ENCODE measurements around the gene TIAM2.

Gene TIAM2

DNA sequence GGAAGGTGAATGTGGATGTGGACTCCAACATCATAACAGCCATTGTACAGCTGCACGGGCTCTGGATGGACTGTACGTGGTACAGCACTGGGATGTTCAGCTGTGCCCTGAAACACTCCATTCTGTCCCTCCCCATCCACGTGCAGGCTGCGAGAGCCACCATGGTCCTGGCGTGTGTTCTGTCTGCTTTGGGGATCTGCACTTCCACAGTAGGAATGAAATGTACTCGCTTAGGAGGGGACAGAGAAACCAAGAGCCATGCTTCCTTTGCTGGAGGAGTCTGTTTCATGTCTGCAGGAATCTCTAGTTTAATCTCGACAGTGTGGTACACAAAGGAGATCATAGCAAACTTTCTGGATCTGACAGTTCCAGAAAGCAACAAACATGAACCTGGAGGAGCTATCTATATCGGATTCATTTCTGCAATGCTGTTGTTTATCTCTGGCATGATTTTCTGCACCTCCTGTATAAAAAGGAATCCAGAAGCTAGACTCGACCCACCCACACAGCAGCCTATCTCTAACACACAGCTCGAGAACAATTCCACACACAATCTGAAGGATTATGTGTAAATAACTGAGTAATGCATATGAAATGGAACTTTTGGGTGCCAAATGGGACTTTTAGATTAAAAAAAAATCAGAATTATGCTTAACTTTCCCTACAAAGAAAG lies 280.8 kb downstream of the TIAM2 start:
- DNase-seq (ENCODE audit: low read depth in 3 of 3, low spot score in 1 of 3) = no peak

DNA sequence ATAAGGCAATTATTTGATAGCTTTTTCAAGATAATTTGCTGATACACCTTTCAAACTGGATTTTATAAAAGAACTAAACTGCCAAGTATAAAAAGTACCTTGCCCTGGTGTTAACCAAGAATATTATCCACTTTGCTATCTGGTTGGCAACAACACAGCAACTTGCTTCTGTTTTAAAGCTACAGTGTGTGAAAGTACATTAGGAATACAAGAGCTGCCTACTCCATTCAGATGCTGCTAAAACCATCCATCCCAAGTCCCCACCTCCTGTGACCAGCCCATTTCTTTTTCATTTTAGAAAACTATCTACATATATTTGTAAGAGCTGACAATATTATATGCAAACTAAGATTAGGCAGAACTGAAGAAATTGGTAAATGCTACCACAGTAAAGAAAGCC lies 281.5 kb downstream of the TIAM2 start:
- no peak for DNase-seq (ENCODE audit: low read depth in 3 of 3, low spot score in 1 of 3)

DNA sequence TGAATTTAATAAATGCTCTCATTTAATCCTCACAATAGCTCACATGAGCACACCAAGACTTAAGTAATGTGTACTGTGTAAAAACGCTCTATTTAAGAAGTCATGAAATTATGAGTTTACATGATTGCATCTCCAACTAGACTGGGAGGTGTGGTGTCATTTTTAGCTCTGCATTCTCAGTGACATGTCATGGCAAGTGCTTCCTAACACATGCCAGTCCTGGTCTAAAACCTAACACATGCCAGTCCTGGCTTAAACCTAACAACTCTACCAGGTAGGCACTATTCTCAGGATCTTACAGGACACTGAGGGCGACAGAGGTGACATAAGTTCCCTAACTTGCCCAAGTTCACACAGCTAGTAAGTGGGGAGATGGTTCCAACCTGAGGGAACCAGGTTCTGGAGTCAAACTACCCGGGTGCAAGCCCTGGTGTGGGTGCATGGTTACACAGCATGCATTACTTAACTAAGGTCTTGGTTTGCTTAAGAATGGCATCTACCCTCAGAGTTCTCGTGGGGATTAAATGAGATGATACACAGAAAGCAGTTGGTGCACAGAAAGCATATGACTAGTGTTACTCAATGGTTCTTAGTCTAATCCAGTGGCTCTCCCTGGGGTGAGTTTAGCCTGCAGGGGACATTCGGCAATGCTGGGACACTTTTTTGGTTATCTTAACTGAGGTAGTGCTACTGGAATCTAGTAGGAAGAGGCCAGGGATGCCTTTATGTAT lies 283.4 kb downstream of the TIAM2 start:
- DNase-seq (ENCODE audit: low read depth in 3 of 3, low spot score in 1 of 3) = no peak

DNA sequence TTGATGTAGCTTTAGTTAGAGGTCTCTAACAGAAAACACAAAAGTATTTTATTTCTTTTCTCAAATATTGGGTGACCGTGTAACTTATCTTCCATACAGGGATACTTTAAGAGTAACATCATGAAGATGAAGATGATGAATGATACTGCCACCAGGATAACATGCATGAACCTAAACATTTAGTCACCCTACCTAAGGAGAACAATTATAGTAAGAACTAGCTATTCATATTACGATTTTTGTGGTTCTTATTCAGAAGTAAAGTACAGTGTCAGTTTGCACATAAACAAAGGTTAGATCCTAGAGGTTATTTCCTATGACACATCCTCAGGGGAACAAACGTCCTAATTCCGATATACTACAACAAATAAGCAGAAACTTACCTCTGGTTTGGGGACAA lies 289.7 kb downstream of the TIAM2 start:
- no peak for DNase-seq (ENCODE audit: low read depth in 3 of 3, low spot score in 1 of 3)

DNA sequence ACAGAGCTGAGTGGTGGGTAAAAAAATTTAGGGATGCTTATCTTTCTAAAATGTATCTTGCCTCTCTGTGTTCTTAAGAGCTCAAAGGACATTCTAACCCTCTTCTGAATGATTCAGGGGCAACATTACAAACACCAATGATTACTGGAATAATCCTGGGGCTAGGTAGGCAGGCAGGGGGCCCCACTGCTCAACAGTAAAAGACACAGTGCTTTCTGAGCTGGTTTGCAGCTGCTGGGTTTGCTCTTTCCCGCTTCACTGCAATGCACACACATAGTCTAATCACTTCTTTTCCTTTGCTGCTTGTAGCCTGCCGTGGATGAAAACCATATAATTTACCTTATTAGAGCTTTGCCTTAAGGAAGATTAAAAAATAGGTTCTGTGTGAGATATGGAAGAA lies 292.6 kb downstream of the TIAM2 start:
- DNase-seq (ENCODE audit: low read depth in 3 of 3, low spot score in 1 of 3) = no peak

DNA sequence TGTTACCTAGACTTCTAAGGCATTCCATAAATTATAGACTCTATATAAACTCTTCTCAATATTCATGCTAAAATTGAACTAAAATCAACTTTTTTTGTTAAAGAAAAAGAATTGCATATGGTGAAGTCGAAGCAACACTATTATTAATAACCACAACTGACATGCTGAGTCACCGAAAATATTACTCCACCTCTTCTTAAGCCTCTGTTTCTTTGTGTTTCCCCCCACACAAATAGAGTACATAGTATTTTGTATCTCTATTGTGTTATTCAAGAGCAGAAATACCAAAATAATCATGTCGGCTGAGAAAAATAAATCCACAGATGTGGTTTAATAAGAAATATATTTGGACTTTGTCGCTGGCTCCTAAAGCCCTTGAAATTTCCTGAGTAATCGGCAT lies 295.4 kb downstream of the TIAM2 start:
- no peak for DNase-seq (ENCODE audit: low read depth in 3 of 3, low spot score in 1 of 3)

DNA sequence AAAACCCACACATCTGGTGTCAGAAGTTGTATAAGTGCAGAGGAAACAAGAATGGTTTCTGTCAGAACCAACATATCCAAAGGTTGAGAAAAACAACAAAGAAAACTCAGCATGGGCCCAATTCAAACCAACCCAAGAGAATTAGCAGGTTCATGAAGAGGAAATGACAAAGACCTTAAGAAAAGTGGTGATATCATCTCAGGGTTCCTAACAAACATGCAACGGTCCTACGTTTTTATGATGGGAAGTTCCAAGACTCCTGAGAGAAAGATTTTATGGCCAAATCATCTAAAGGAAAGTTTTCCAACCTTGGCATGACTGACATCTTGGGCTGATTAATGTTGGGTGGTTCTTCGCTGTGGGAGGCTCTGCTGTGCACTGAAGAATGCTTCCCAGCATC lies 296.2 kb downstream of the TIAM2 start:
- DNase-seq (ENCODE audit: low read depth in 3 of 3, low spot score in 1 of 3) = no peak

DNA sequence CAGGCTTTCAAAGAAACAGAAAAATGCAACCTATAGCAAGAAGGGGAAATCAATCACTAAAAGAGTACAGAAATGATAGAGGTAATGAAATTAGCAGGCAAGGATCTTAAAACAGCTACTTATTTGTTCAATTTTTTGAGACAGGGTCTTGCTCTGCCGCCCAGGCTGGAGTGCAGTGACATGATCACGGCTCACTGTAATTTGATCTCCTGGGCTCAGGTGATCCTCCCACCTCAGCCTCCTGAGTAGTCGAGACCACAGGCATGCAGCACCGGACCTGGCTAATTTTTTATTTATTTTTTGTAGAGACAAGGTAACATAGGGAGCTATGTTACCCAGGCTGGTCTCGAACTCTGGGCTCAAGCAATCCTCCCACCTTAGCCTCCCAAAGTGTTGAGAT lies 297.6 kb downstream of the TIAM2 start:
- DNase-seq (ENCODE audit: low read depth in 3 of 3, low spot score in 1 of 3) = no peak

DNA sequence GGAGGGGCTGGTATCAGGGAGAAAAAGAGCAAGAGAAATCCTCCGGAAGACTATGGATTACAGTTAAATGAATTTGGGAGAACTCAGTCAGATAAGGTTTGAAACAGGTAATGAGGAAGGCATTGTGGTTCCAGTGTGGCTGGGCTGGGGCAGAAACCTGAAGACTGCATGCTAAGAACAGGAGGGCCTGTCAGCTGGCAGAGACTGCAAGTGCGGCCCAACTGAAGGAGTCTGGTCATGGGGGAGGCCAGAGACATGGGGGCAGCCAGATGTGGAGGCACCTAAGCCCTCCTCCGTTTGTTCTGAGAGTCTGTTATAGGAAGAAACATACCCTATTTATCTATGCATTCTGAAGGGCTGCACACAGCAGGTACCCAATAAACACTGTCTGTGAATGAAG lies 302.6 kb downstream of the TIAM2 start:
- no peak for DNase-seq (ENCODE audit: low read depth in 3 of 3, low spot score in 1 of 3)

DNA sequence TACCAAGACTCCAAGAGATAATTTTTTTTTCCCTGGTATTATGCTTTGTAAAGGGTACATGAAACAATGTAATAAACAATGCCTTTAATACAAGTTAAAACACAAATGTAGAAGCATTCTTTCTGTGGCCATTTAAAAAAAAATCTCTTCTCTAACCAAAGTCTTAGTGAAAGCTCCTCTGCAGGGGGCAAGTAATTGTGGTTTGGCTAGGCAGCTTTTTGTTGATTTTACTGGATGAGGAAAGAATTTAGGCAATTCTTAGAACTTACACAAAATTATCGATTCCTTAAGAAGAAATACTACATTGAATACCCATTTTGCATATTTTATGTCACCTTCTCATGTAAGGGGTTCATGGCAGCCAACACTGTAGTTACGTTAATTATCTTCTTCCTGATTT lies 306.8 kb downstream of the TIAM2 start:
- no peak for DNase-seq (ENCODE audit: low read depth in 3 of 3, low spot score in 1 of 3)

DNA sequence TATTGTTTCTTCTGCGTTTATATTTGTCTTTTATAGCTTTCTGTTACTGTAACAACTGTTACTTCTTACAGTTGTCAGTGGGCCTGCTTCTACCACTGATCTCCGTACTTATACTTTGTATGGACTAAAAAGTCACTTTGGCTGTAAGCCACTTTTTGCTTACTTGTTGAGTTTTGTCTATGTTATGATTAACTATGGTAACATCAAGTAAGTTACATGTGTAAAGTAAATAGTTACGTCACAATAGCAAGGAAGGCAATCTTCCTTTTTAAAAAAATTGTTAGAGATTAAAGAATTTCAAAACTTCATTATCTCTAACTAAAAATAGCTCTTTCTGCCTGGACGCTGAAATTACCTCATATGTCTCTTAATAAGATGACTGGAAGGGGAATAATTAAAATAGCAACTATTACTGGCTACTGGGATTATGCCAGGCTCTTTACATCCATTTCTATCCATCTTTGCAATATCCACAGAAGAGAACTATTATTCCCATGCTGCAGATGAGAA lies 308.3 kb downstream of the TIAM2 start:
- DNase-seq (ENCODE audit: low read depth in 3 of 3, low spot score in 1 of 3) = no peak

DNA sequence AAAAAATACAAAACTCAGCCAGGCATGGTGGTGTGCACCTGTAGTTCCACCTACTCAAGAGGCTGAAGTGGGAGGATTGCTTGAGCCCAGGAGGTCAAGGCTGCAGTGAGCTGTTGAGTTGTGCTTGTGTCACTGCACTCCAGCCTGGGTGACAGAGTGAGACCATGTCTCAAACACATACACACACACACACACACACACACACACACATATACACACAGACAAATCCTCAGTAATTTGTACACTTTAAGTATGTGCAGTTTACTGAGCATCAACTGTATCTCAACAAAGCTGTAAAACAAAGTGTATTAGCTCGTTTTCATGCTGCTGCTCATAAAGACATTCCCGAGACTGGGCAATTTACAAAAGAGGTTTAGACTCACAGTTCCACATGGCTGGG lies 311.8 kb downstream of the TIAM2 start:
- no peak for DNase-seq (ENCODE audit: low read depth in 3 of 3, low spot score in 1 of 3)

Data from stimulated activated CD4-positive, alpha-beta T cell treated with anti-CD3 and anti-CD28 coated beads, TNF-alpha, amount 100 ng/mL, for 1 hour (primary cell).